ENCODE measurements around the gene PLAAT3.
"Not testable (repeated sequence)": the region's sequence is repeated elsewhere in the genome, so short reads cannot be mapped to it uniquely, and the experiment has no call there.

Gene PLAAT3

GRCh38 chr11:63614136-63614671 is at the start of gene PLAAT3:
PLAAT3 (minus strand) TSS chr11:63614433; CDS start chr11:63614014, 419 bp downstream.
- peak; percentile 27 for DNase-seq

- DNase-seq = no peak
Observed at GRCh38 chr11:63663809-63664208, 49.6 kb upstream of the PLAAT3 start.

- DNase-seq = no peak
Observed at GRCh38 chr11:63660972-63661371, 46.7 kb upstream of the PLAAT3 start.

GRCh38 chr11:63652671-63653070 is 38.4 kb upstream of the PLAAT3 start:
- no peak for DNase-seq

- no peak for DNase-seq
Observed at GRCh38 chr11:63643205-63643604, 29.0 kb upstream of the PLAAT3 start.

- no peak for DNase-seq
Observed at GRCh38 chr11:63641727-63642126, 27.5 kb upstream of the PLAAT3 start.

- DNase-seq = no peak
Observed at GRCh38 chr11:63639199-63639832, 25.1 kb upstream of the PLAAT3 start.

- not testable (repeated sequence) for DNase-seq
Observed at GRCh38 chr11:63638436-63638835, 24.2 kb upstream of the PLAAT3 start.

- DNase-seq = no peak
Observed at GRCh38 chr11:63635762-63636465, 21.7 kb upstream of the PLAAT3 start.

- no peak for DNase-seq
Observed at GRCh38 chr11:63629426-63629825, 15.2 kb upstream of the PLAAT3 start.

GRCh38 chr11:63623513-63624140 is 9.4 kb upstream of the PLAAT3 start:
- no peak for DNase-seq

- DNase-seq = peak; percentile 71
Observed at GRCh38 chr11:63622323-63622722, 8.1 kb upstream of the PLAAT3 start.

GRCh38 chr11:63621071-63621470 is 6.8 kb upstream of the PLAAT3 start:
- no peak for DNase-seq

- DNase-seq = no peak
Observed at GRCh38 chr11:63619967-63620366, 5.7 kb upstream of the PLAAT3 start.

GRCh38 chr11:63617686-63618085 is 3.5 kb upstream of the PLAAT3 start:
- DNase-seq = not testable (repeated sequence)

- DNase-seq = no peak
Observed at GRCh38 chr11:63616953-63617352, 2.7 kb upstream of the PLAAT3 start.

GRCh38 chr11:63613517-63614135 is 607 bp downstream of the PLAAT3 start:
- no peak for DNase-seq

- no peak for DNase-seq
Observed at GRCh38 chr11:63612181-63612580, 2.1 kb downstream of the PLAAT3 start.

GRCh38 chr11:63611395-63611747 is 2.9 kb downstream of the PLAAT3 start:
- DNase-seq = no peak

GRCh38 chr11:63610604-63611394 is 3.4 kb downstream of the PLAAT3 start:
- peak; percentile 49 for DNase-seq

- DNase-seq = no peak
Observed at GRCh38 chr11:63609971-63610580, 4.2 kb downstream of the PLAAT3 start.

GRCh38 chr11:63609536-63609935 is 4.7 kb downstream of the PLAAT3 start:
- no peak for DNase-seq

Measured in DMS153 (cell line).